Ishikawa (cell line): ENCODE results near the gene ALG8.

Source experiments
- CEBPB ChIP-seq: IDR thresholded peaks from 2 replicates; pipeline ENCODE4 v1.6.1; 2012
- CREB1 ChIP-seq: IDR thresholded peaks from 2 replicates; pipeline ENCODE4 v1.6.1; 2012; ENCODE audit warnings: low read depth
- EGR1 ChIP-seq: IDR thresholded peaks from 2 replicates; pipeline ENCODE4 v1.6.1; 2012
- EP300 ChIP-seq: IDR thresholded peaks from 2 replicates; pipeline ENCODE4 v1.6.1; 2012; ENCODE audit warnings: borderline replicate concordance
- FOXM1 ChIP-seq: IDR thresholded peaks from 2 replicates; pipeline ENCODE4 v1.6.1; 2012; ENCODE audit warnings: low read depth, borderline replicate concordance
- NFIC ChIP-seq: IDR thresholded peaks from 2 replicates; pipeline ENCODE4 v1.6.1; 2012
- RAD21 ChIP-seq: IDR thresholded peaks from 2 replicates; pipeline ENCODE4 v1.6.1; 2012; ENCODE audit warnings: low read depth
- REST ChIP-seq: IDR thresholded peaks from 2 replicates; pipeline ENCODE4 v1.6.1; 2012; ENCODE audit warnings: low read depth, mild to moderate bottlenecking
- TAF1 ChIP-seq: IDR thresholded peaks from 2 replicates; pipeline ENCODE4 v1.6.1; 2012; ENCODE audit warnings: low read depth, mild to moderate bottlenecking
- TCF12 ChIP-seq: IDR thresholded peaks from 2 replicates; pipeline ENCODE4 v1.6.1; 2012; ENCODE audit warnings: low read depth
- TEAD4 ChIP-seq: IDR thresholded peaks from 2 replicates; pipeline ENCODE4 v1.6.1; 2012
- USF1 ChIP-seq: IDR thresholded peaks from 2 replicates; pipeline ENCODE4 v1.6.1; 2012
- YY1 ChIP-seq: IDR thresholded peaks from 2 replicates; pipeline ENCODE4 v1.6.1; 2012; ENCODE audit warnings: low read depth
- ZBTB7A ChIP-seq: IDR thresholded peaks from 2 replicates; pipeline ENCODE4 v1.6.1; 2012; ENCODE audit warnings: low read depth
- TF ChIP-seq, protein P1 (sequence below): IDR thresholded peaks from 2 replicates; pipeline ENCODE4 v1.6.1; 2012

ALG8 gene

GRCh38 chr11:78080084-78080817 is 59.2 kb downstream of the ALG8 start:
- TF ChIP-seq USF1: no peak
- no peak for TF ChIP-seq EGR1
- no peak for TF ChIP-seq CREB1
- no peak for TF ChIP-seq CEBPB
- no peak for TF ChIP-seq FOXM1
- TF ChIP-seq NFIC: no peak
- TF ChIP-seq YY1: no peak
- TF ChIP-seq RAD21: no peak
- TF ChIP-seq REST: no peak
- TF ChIP-seq, protein P1, sequence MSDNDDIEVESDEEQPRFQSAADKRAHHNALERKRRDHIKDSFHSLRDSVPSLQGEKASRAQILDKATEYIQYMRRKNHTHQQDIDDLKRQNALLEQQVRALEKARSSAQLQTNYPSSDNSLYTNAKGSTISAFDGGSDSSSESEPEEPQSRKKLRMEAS: no peak

GRCh38 chr11:78079232-78080083 is 60.0 kb downstream of the ALG8 start, which contains the start of gene NDUFC2:
TSS of gene NDUFC2 (minus strand) at chr11:78079862. CDS start at chr11:78079744, 118 bp downstream.
- TF ChIP-seq, protein P1: peak; percentile 90
- peak; percentile 45; the same call in 1 of the 2 replicates for TF ChIP-seq FOXM1
- peak; percentile 60 for TF ChIP-seq TEAD4
- peak; percentile 99 for TF ChIP-seq TAF1
- TF ChIP-seq EGR1: 0 out of 2 replicates have a peak, but pooled peaks have one; percentile 19
- peak; percentile 73 for TF ChIP-seq YY1
- peak; percentile 79; the same call in 1 of the 2 replicates for TF ChIP-seq TCF12
- no peak; the same call in 1 of the 2 replicates for TF ChIP-seq RAD21
- peak; percentile 59; the same call in 1 of the 2 replicates for TF ChIP-seq EP300
- TF ChIP-seq ZBTB7A: peak; percentile 67; the same call in 1 of the 2 replicates
- peak; percentile 55; the same call in 1 of the 2 replicates for TF ChIP-seq CEBPB
- TF ChIP-seq REST: no peak
- no peak for TF ChIP-seq CREB1
- TF ChIP-seq NFIC: 0 out of 2 replicates have a peak, but pooled peaks have one; percentile 46
- peak; percentile 73 for TF ChIP-seq USF1

DNA sequence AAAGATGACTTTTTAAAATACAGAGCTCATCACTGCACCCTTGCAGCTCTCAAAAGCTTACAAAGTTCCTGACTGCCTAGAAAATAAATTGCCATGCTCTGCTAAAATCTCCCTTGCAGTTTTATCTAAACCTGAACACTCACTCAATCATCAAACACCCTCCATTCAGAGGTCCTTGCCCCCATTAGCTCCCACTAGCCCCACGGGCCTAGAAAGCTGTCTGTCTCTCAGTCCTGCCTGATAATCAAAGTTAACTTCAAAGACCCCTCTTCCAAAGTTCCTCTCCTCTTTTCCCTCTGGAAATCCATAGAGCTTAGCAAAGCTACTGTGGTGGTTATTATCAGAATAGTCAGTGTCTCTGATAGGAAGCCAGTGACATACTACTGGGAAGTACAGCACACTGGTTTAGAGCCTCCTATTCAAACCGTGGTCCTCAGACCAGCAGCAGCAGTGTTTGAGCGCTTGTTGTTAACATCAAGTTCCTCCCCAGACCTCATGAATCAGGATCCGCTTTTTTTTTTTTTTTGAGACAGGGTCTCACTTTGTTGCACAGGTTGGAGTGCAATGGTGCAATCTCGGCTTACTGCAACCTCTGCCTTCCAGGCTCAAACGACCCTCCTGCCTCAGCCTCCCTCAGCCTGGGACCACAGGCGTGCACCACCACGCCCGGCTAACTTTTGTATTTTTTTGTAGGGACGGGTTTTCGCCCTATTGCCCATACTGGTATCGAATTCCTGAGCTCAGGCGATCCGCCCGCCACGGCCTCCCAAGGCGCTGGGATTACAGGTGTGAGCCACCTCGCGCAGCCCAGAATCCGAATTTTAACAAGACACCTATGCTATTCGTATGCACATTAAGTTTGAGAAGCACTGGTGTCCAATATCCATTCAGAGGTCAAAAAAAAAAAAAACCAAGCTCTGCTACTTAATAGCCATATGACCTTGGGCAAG is 60.9 kb downstream of the ALG8 start:
- TF ChIP-seq TAF1 (no peak), ZBTB7A (no peak)
- TF ChIP-seq, protein P1: no peak

GRCh38 chr11:78076733-78077403 is 62.6 kb downstream of the ALG8 start:
- TF ChIP-seq, protein P1: no peak
- no peak for TF ChIP-seq FOXM1
- TF ChIP-seq CREB1: no peak
- TF ChIP-seq YY1: no peak
- TF ChIP-seq RAD21: no peak
- no peak for TF ChIP-seq USF1
